Activated T-cell treated with anti-CD3 and anti-CD28 coated beads, Interleukin-2, amount 50 U/mL, for 24 hours (primary cell): ENCODE measurements around the gene ZSCAN9.
A peak's percentile ranks its signal among the peaks of the same experiment; 100 is the strongest.

Experiments used
- DNase-seq: peaks from one replicate; pipeline ENCODE4 v3.0.0-alpha.2; 2020
- H3K27ac Mint-ChIP-seq: 2 replicates; pipeline ENCODE4 v1.8.0; 2020; ENCODE audit warnings: mild to moderate bottlenecking, mixed read lengths
- H3K27me3 Mint-ChIP-seq: 2 replicates; pipeline ENCODE4 v1.8.0; 2020; ENCODE audit warnings: mixed read lengths
- H3K36me3 Mint-ChIP-seq: 2 replicates; pipeline ENCODE4 v1.8.0; 2020; ENCODE audit warnings: low read depth, mixed read lengths
- H3K4me1 Mint-ChIP-seq: 2 replicates; pipeline ENCODE4 v1.8.0; 2020; ENCODE audit warnings: low read depth, mixed read lengths
- H3K4me3 Mint-ChIP-seq: 2 replicates; pipeline ENCODE4 v1.8.0; 2020; ENCODE audit warnings: mild to moderate bottlenecking, moderate library complexity, mixed read lengths
- H3K9me3 Mint-ChIP-seq: 2 replicates; pipeline ENCODE4 v1.8.0; 2020; ENCODE audit warnings: mixed read lengths

Gene ZSCAN9

GRCh38 chr6:28225056-28225834 is at the start of gene ZSCAN9:
ZSCAN9 (plus strand) TSS chr6:28225275; CDS start chr6:28227085, 1,810 bp downstream.
- Mint-ChIP-seq H3K27me3 (peaks cover 55% of the 10 kb centered on the region), H3K4me3 (peak within 1 kb of the TSS; percentile 86), H3K4me1 (peaks cover 13% of the 10 kb centered on the region), H3K27ac (peak within 1 kb of the TSS; percentile 70), H3K36me3 (peaks cover 5% of the 10 kb centered on the region), H3K9me3 (no peaks in the 10 kb centered on the region)
- DNase-seq = peak; percentile 71

GRCh38 chr6:28176373-28176772 is 48.7 kb upstream of the ZSCAN9 start:
- Mint-ChIP-seq H3K27ac (no peak overlapping the region), H3K4me1 (no peaks in the 10 kb centered on the region), H3K36me3 (no peaks in the 10 kb centered on the region), H3K9me3 (no peaks in the 10 kb centered on the region), H3K4me3 (no peak overlapping the region), H3K27me3 (peaks cover 53% of the 10 kb centered on the region)
- DNase-seq = no peak

- Mint-ChIP-seq H3K4me3 (no peak overlapping the region), H3K36me3 (no peaks in the 10 kb centered on the region), H3K9me3 (peaks cover 12% of the 10 kb centered on the region), H3K27ac (no peak overlapping the region), H3K4me1 (no peaks in the 10 kb centered on the region), H3K27me3 (peaks cover 27% of the 10 kb centered on the region)
- DNase-seq = no peak
Observed at GRCh38 chr6:28182255-28182654, 42.8 kb upstream of the ZSCAN9 start.

- Mint-ChIP-seq H3K4me1 (no peaks in the 10 kb centered on the region), H3K36me3 (peaks cover 7% of the 10 kb centered on the region), H3K27me3 (peaks cover 15% of the 10 kb centered on the region), H3K4me3 (no peak overlapping the region), H3K9me3 (peaks cover 53% of the 10 kb centered on the region), H3K27ac (no peak overlapping the region)
- DNase-seq = no peak
Observed at GRCh38 chr6:28188111-28188979, 36.7 kb upstream of the ZSCAN9 start.

- Mint-ChIP-seq H3K4me3 (no peak overlapping the region), H3K27ac (no peak overlapping the region), H3K27me3 (peaks cover 74% of the 10 kb centered on the region), H3K36me3 (no peaks in the 10 kb centered on the region), H3K9me3 (peaks cover 39% of the 10 kb centered on the region), H3K4me1 (peaks cover 5% of the 10 kb centered on the region)
- no peak for DNase-seq
Observed at GRCh38 chr6:28200020-28200419, 25.1 kb upstream of the ZSCAN9 start.

GRCh38 chr6:28203201-28203600 is 21.9 kb upstream of the ZSCAN9 start:
- H3K27ac Mint-ChIP-seq = no peak overlapping the region
- H3K9me3 Mint-ChIP-seq = peaks cover 24% of the 10 kb centered on the region
- peaks cover 16% of the 10 kb centered on the region for H3K4me1 Mint-ChIP-seq
- peaks cover 75% of the 10 kb centered on the region for H3K27me3 Mint-ChIP-seq
- no peak overlapping the region for H3K4me3 Mint-ChIP-seq
- H3K36me3 Mint-ChIP-seq = no peaks in the 10 kb centered on the region
- no peak for DNase-seq

DNA sequence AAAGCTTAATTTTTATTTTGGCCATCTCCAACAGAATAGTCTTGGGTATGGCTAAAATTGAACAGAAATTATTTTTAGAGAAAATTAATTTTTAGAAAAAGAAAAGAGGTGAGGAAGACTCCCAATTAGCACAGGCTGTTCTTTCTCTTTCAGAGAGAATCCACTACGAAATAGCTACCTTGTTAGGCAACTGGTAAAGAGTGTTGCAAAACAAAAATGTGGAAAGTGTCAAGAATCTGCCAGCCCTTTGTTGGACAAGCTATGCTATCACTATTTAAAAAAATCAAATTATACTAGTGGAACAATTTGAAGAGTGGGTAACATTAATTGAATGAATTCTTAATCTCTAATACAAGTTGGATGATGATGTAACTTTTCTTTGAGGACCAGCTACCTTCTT is 19.2 kb upstream of the ZSCAN9 start:
- H3K4me3 Mint-ChIP-seq = no peak overlapping the region
- H3K36me3 Mint-ChIP-seq = no peaks in the 10 kb centered on the region
- no peak overlapping the region for H3K27ac Mint-ChIP-seq
- peaks cover 12% of the 10 kb centered on the region for H3K9me3 Mint-ChIP-seq
- no peak for DNase-seq
- H3K27me3 Mint-ChIP-seq = peaks cover 71% of the 10 kb centered on the region
- H3K4me1 Mint-ChIP-seq = peaks cover 19% of the 10 kb centered on the region

DNA sequence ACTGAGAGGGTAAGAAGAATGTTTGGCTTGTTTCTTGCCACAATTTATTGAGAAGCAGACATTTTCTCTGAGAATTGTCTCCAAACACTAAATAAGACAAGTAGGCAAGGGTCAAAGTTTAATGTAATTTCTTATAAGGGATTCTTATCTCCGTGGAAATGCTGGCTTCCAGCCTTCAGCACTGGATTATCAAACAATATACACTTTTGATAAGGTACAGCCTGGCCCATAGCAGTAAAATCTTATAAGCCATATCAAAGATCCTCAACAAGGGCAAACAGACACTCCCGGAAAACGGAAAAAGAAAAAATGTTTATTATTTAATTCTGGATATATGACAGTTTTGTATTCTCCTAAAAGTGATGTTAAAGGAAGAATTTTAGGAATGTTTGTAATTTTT is 18.5 kb upstream of the ZSCAN9 start:
- Mint-ChIP-seq H3K27ac (no peak overlapping the region), H3K4me1 (peaks cover 19% of the 10 kb centered on the region), H3K27me3 (peaks cover 73% of the 10 kb centered on the region), H3K36me3 (no peaks in the 10 kb centered on the region), H3K4me3 (no peak overlapping the region), H3K9me3 (peaks cover 12% of the 10 kb centered on the region)
- no peak for DNase-seq

- Mint-ChIP-seq H3K36me3 (no peaks in the 10 kb centered on the region), H3K27me3 (peaks cover 76% of the 10 kb centered on the region), H3K4me3 (peak overlapping the region; percentile 79), H3K9me3 (peaks cover 12% of the 10 kb centered on the region), H3K4me1 (peaks cover 23% of the 10 kb centered on the region), H3K27ac (no peak overlapping the region)
- no peak for DNase-seq
Observed at GRCh38 chr6:28206928-28207509, 18.1 kb upstream of the ZSCAN9 start.

DNA sequence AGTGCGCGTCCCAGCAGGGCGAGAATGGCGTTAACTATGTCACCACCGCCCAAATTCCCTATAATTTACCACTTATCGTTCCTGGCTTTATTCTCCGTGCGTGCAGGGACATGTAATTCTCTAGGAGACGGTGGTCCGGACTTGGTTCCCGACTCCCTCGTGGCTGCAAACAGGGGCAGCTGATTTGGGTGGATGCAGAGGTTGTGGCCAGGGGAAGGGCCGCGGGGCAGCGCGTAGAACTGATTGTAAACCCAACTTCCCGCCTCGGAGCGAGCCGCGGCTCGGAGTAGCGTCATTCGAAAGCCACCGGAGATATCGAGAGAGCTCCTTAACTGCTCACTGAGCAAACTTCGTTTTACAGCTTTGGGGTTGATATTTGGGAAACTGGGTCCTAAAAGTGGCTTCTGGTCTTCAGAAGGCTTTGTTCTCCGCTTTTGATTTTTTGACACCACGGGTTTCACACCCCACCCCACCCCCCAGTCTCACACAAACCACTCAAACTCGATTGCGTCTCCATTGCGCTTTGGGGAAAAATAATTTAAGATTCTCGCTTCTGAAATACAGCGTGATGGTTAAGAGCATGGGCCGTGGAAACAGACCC is 17.5 kb upstream of the ZSCAN9 start:
- Mint-ChIP-seq H3K27me3 (peaks cover 80% of the 10 kb centered on the region), H3K4me3 (peak overlapping the region; percentile 79), H3K36me3 (no peaks in the 10 kb centered on the region), H3K27ac (no peak overlapping the region), H3K9me3 (peaks cover 12% of the 10 kb centered on the region), H3K4me1 (peaks cover 25% of the 10 kb centered on the region)
- DNase-seq = peak; percentile 42

- Mint-ChIP-seq H3K27me3 (peaks cover 83% of the 10 kb centered on the region), H3K4me1 (peaks cover 31% of the 10 kb centered on the region), H3K9me3 (peaks cover 12% of the 10 kb centered on the region), H3K27ac (no peak overlapping the region), H3K36me3 (no peaks in the 10 kb centered on the region), H3K4me3 (peak overlapping the region; percentile 79)
- no peak for DNase-seq
Observed at GRCh38 chr6:28208111-28208659, 16.9 kb upstream of the ZSCAN9 start.

- Mint-ChIP-seq H3K9me3 (peaks cover 6% of the 10 kb centered on the region), H3K36me3 (no peaks in the 10 kb centered on the region), H3K4me1 (peaks cover 31% of the 10 kb centered on the region), H3K4me3 (no peak overlapping the region), H3K27ac (no peak overlapping the region), H3K27me3 (peaks cover 92% of the 10 kb centered on the region)
- no peak for DNase-seq
Observed at GRCh38 chr6:28209753-28210535, 15.1 kb upstream of the ZSCAN9 start.

DNA sequence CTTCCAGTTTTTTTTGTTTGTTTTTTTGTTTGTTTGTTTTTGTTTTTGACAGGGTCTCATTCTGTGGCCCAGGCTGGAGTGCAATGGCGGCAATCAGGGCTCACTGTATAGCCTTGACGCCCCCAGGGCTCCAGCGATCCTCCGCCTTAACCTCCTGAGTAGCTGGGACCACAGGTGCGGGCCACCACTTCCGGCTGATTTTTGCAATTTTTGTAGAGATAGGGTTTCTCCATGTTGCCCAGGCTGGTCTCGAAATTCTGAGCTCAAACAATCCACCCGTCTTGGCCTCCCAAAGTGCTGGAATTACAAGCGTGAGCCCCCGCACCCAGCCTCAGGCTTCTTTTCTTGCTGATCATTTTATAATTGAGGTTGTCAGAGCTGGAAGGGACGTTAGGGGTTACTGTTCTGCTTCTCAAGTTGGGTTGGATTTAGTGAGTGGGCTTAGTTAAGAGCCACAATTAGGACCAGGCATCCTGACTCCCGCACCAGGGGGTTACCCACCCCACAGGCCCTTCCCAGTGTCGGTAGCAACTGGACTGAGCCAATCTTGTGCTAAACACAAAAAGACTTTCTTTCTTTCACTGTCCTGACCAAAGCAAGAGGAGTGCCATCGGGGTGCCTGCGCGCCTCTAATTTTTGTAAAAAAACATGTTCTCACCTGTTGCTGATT is 13.1 kb upstream of the ZSCAN9 start:
- peaks cover 92% of the 10 kb centered on the region for H3K27me3 Mint-ChIP-seq
- H3K36me3 Mint-ChIP-seq = no peaks in the 10 kb centered on the region
- peak overlapping the region; percentile 73 for H3K4me3 Mint-ChIP-seq
- peaks cover 31% of the 10 kb centered on the region for H3K4me1 Mint-ChIP-seq
- no peak for DNase-seq
- no peak overlapping the region for H3K27ac Mint-ChIP-seq
- peaks cover 3% of the 10 kb centered on the region for H3K9me3 Mint-ChIP-seq
